Muscle of arm (tissue), 14 donors: ENCODE data around the gene LAMTOR3. TPM values are rescaled to one million over a fixed set of nuclear protein-coding genes. Genes with fewer than 3 reads are reported as not detected.

ENCODE experiments used
- DNase-seq: peaks from one replicate; pipeline ENCODE4 v3.0.0-alpha.2; 2013
- long read RNA-seq, 11 donors: transcript quantifications; one replicate each; lab custom pipeline, GENCODE V29; 2026
- polyA plus RNA-seq, 12 donors: library from polyadenylated mRNA; unstranded; fragments of 120-200 nt; gene quantifications; one replicate each; pipeline ENCODE4 v1.2.1, GENCODE V29; 2013; ENCODE audit not compliant: insufficient read length in 12 of 12

LAMTOR3 gene
- polyA plus RNA-seq: 10 to 100 TPM in 11 of 12 donors, not detected in 1; 30.4 to 54.4 (median 41.7) TPM
- long read RNA-seq, donor 1, full-length matches to known transcripts: 56 of 69 reads
- long read RNA-seq, donor 1, partial matches to known transcripts: 13 of 69 reads
- long read RNA-seq, donor 1, other reads (novel, unspliced or antisense): 0 of 69 reads
- long read RNA-seq, donor 2, full-length matches to known transcripts: 16 of 16 reads
- long read RNA-seq, donor 2, partial matches to known transcripts: 0 of 16 reads
- long read RNA-seq, donor 2, other reads (novel, unspliced or antisense): 0 of 16 reads
- long read RNA-seq, donor 3, full-length matches to known transcripts: 10 of 10 reads
- long read RNA-seq, donor 3, partial matches to known transcripts: 0 of 10 reads
- long read RNA-seq, donor 3, other reads (novel, unspliced or antisense): 0 of 10 reads
- long read RNA-seq, donor 4, full-length matches to known transcripts: 11 of 11 reads
- long read RNA-seq, donor 4, partial matches to known transcripts: 0 of 11 reads
- long read RNA-seq, donor 4, other reads (novel, unspliced or antisense): 0 of 11 reads
- long read RNA-seq, donor 5, full-length matches to known transcripts: 30 of 30 reads
- long read RNA-seq, donor 5, partial matches to known transcripts: 0 of 30 reads
- long read RNA-seq, donor 5, other reads (novel, unspliced or antisense): 0 of 30 reads
- long read RNA-seq, donor 6, full-length matches to known transcripts: 7 of 7 reads
- long read RNA-seq, donor 6, partial matches to known transcripts: 0 of 7 reads
- long read RNA-seq, donor 6, other reads (novel, unspliced or antisense): 0 of 7 reads
- long read RNA-seq, donor 7, full-length matches to known transcripts: 12 of 12 reads
- long read RNA-seq, donor 7, partial matches to known transcripts: 0 of 12 reads
- long read RNA-seq, donor 7, other reads (novel, unspliced or antisense): 0 of 12 reads
- long read RNA-seq, donor 8, full-length matches to known transcripts: 23 of 23 reads
- long read RNA-seq, donor 8, partial matches to known transcripts: 0 of 23 reads
- long read RNA-seq, donor 8, other reads (novel, unspliced or antisense): 0 of 23 reads
- long read RNA-seq, donor 9, full-length matches to known transcripts: 23 of 23 reads
- long read RNA-seq, donor 9, partial matches to known transcripts: 0 of 23 reads
- long read RNA-seq, donor 9, other reads (novel, unspliced or antisense): 0 of 23 reads
- long read RNA-seq, donor 10, full-length matches to known transcripts: 15 of 15 reads
- long read RNA-seq, donor 10, partial matches to known transcripts: 0 of 15 reads
- long read RNA-seq, donor 10, other reads (novel, unspliced or antisense): 0 of 15 reads
- long read RNA-seq, donor 11, full-length matches to known transcripts: 36 of 46 reads
- long read RNA-seq, donor 11, partial matches to known transcripts: 10 of 46 reads
- long read RNA-seq, donor 11, other reads (novel, unspliced or antisense): 0 of 46 reads

GRCh38 chr4:99894161-99894997, at the start of gene LAMTOR3:
LAMTOR3 (minus strand) TSS chr4:99894427; CDS start chr4:99893963, 464 bp downstream.
- DNase-seq: peak; percentile 93

GRCh38 chr4:99938243-99938753, 44.1 kb upstream of the LAMTOR3 start:
- DNase-seq: no peak

GRCh38 chr4:99934891-99935290, 40.7 kb upstream of the LAMTOR3 start:
- no peak for DNase-seq

- DNase-seq: no peak
Measured at GRCh38 chr4:99927566-99927965, 33.3 kb upstream of the LAMTOR3 start.

- DNase-seq: no peak
Measured at GRCh38 chr4:99921174-99921573, 26.9 kb upstream of the LAMTOR3 start.

- no peak for DNase-seq
Measured at GRCh38 chr4:99918656-99919055, 24.4 kb upstream of the LAMTOR3 start.

GRCh38 chr4:99917575-99917974, 23.3 kb upstream of the LAMTOR3 start:
- DNase-seq: no peak

- DNase-seq: no peak
Measured at GRCh38 chr4:99915449-99915848, 21.2 kb upstream of the LAMTOR3 start.

GRCh38 chr4:99894998-99895397, 771 bp upstream of the LAMTOR3 start:
- no peak for DNase-seq

- no peak for DNase-seq
Measured at GRCh38 chr4:99893839-99894160, 427 bp downstream of the LAMTOR3 start.

- no peak for DNase-seq
Measured at GRCh38 chr4:99893029-99893428, 1.2 kb downstream of the LAMTOR3 start.

GRCh38 chr4:99891351-99891750, 2.9 kb downstream of the LAMTOR3 start:
- no peak for DNase-seq

GRCh38 chr4:99887837-99888236, 6.4 kb downstream of the LAMTOR3 start:
- DNase-seq: no peak

GRCh38 chr4:99886146-99886545, 8.1 kb downstream of the LAMTOR3 start:
- no peak for DNase-seq

GRCh38 chr4:99885687-99886086, 8.5 kb downstream of the LAMTOR3 start:
- no peak for DNase-seq

GRCh38 chr4:99885063-99885664, 9.1 kb downstream of the LAMTOR3 start:
- DNase-seq: no peak

GRCh38 chr4:99879458-99879857, 14.8 kb downstream of the LAMTOR3 start:
- DNase-seq: no peak

- no peak for DNase-seq
Measured at GRCh38 chr4:99878604-99879003, 15.6 kb downstream of the LAMTOR3 start.

GRCh38 chr4:99876946-99877345, 17.3 kb downstream of the LAMTOR3 start:
- no peak for DNase-seq

GRCh38 chr4:99875071-99875470, 19.2 kb downstream of the LAMTOR3 start:
- DNase-seq: no peak
